Fibroblast of lung (primary cell): ENCODE data around the gene CC2D1A. TPM values are rescaled to one million over a fixed set of nuclear protein-coding genes. Genes with fewer than 3 reads are reported as not detected.
A peak's percentile ranks its signal among the peaks of the same experiment; 100 is the strongest.

Source experiments
- DNase-seq, 2 donors: peaks; one replicate each; pipeline versions ENCODE4 v3.0.0 to v3.0.0-alpha.2; 2010; ENCODE audit warnings: low read depth in 2 of 2
- H2AFZ ChIP-seq: 2 replicates; pipeline ENCODE4 v1.5.1; 2012; ENCODE audit warnings: low read length, control low read depth, inconsistent platforms
- H3K27ac ChIP-seq: 2 replicates; pipeline ENCODE4 v1.5.1; 2011; ENCODE audit warnings: low read length, control low read depth; ENCODE audit not compliant: insufficient read depth
- H3K27me3 ChIP-seq: 2 replicates; pipeline ENCODE4 v1.5.1; 2011; ENCODE audit warnings: mild to moderate bottlenecking, low read length; ENCODE audit not compliant: control insufficient read depth, insufficient read depth
- H3K36me3 ChIP-seq: 2 replicates; pipeline ENCODE4 v1.5.1; 2011; ENCODE audit warnings: low read length; ENCODE audit not compliant: control insufficient read depth, insufficient read depth
- H3K4me1 ChIP-seq: 2 replicates; pipeline ENCODE4 v1.5.1; 2011; ENCODE audit warnings: low read length; ENCODE audit not compliant: control insufficient read depth, insufficient read depth; ENCODE audit errors: extremely low read depth
- H3K4me2 ChIP-seq: 2 replicates; pipeline ENCODE4 v1.5.1; 2011; ENCODE audit warnings: low read length, control low read depth; ENCODE audit not compliant: insufficient read depth; ENCODE audit errors: extremely low read depth
- H3K4me3 ChIP-seq, 4 experiments: fragments of 200-600 bp in 1 of 4; sonication (generic) in 1 of 4; replicated peaks in 1 of 4; 2 replicates each; pipeline ENCODE4 v1.5.1; 2011 to 2016; ENCODE audit warnings: low read length in 4 of 4, low read depth in 3 of 4, mild to moderate bottlenecking in 3 of 4, control low read depth in 2 of 4, inconsistent platforms in 1 of 4, mixed read lengths in 1 of 4; ENCODE audit not compliant: insufficient read depth in 1 of 4; ENCODE audit errors: control extremely low read depth in 1 of 4
- H3K79me2 ChIP-seq: 2 replicates; pipeline ENCODE4 v1.5.1; 2012; ENCODE audit warnings: mild to moderate bottlenecking, low read length, inconsistent platforms; ENCODE audit not compliant: control insufficient read depth, insufficient read depth
- H3K9ac ChIP-seq: 2 replicates; pipeline ENCODE4 v1.5.1; 2011; ENCODE audit warnings: mild to moderate bottlenecking, low read length, control low read depth; ENCODE audit not compliant: insufficient read depth
- H3K9me3 ChIP-seq: 2 replicates; pipeline ENCODE4 v1.5.1; 2012; ENCODE audit warnings: low read depth, low read length; ENCODE audit not compliant: control insufficient read depth, insufficient read depth
- H4K20me1 ChIP-seq: 2 replicates; pipeline ENCODE4 v1.5.1; 2011; ENCODE audit warnings: low read length; ENCODE audit not compliant: control insufficient read depth, insufficient read depth; ENCODE audit errors: extremely low read depth
- CTCF ChIP-seq, 2 donors: IDR thresholded peaks in 1 of 2; conservative IDR thresholded peaks in 1 of 2; 1 replicate in 1 of 2; 2 replicates in 1 of 2; pipeline ENCODE4 v1.5.1; 2011 to 2012; ENCODE audit warnings: low read length in 2 of 2, control low read depth in 1 of 2, inconsistent platforms in 1 of 2, low read depth in 1 of 2, mild to moderate bottlenecking in 1 of 2
- EZH2 ChIP-seq: IDR thresholded peaks from 2 replicates; pipeline ENCODE4 v1.5.1; 2012; ENCODE audit warnings: low read length, control low read depth, mild to moderate bottlenecking; ENCODE audit errors: missing control alignments
- polyA plus RNA-seq, 2 donors: library from polyadenylated mRNA; depleted of rRNA in 1 of 2; stranded (reverse) in 1 of 2; unstranded in 1 of 2; fragments of >200 nt; gene quantifications; 2 replicates each; pipeline ENCODE4 v1.2.1, GENCODE V29; 2011 to 2012; ENCODE audit warnings: missing spikeins in 1 of 2
- total RNA-seq: library from RNA; depleted of rRNA; stranded (reverse); fragments of >200 nt; gene quantifications from 2 replicates; pipeline ENCODE4 v1.2.1, GENCODE V29; 2014

Gene CC2D1A
- total and polyA plus RNA-seq, 2 donors (not counting 1 experiment from before 2014, with no cell fraction given), result 7.0 to 10.6 TPM

DNA sequence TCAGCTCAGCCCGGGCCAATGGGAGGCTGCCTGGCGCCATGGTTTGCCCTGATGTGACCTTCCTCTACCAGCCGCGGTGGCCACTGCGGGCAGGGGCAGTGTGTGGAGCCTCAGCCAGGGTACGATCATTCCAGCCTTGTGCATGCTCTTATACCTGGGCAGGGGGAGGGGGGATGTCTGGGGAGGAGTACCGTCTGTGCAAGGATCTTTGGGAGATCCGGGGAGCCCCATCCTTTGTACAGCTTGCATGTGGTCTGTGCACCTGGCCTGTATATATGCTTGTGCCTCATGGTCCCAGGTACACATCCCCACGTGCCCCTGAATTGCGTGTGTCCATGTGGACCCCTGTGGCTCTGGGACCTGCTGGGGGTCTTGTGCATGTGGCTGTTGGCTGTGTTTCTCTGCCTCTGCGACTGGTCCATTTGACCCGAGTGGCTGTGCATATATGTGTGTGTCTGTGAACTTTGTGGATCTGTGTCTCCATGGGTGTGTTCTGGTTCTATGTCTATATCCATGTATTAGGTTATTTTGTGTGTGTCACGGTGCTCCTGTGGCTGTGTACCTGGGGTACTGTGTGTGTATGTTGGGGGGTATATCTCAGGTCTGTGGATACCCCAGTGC lies 41.8 kb upstream of the CC2D1A start:
- Histone ChIP-seq H2AFZ (no peak overlapping the region), H4K20me1 (no peaks in the 10 kb centered on the region), H3K4me2 (no peak overlapping the region), H3K4me3 (no peak overlapping the region), H3K4me1 (peaks cover 10% of the 10 kb centered on the region), H3K27ac (no peak overlapping the region), H3K9me3 (no peaks in the 10 kb centered on the region), H3K36me3 (no peaks in the 10 kb centered on the region), H3K27me3 (no peaks in the 10 kb centered on the region), H3K79me2 (no peaks in the 10 kb centered on the region), H3K9ac (no peak overlapping the region)
- peak; percentile 71 for TF ChIP-seq EZH2
- TF ChIP-seq CTCF (conservative IDR thresholded peaks at IDR 0.05 in 1 of 2, IDR thresholded peaks at IDR 0.05 in 1 of 2; ENCODE audit: low read depth in 1 of 2, low read length in 2 of 2), result no peak
- no peak for DNase-seq

- no peak overlapping the region for H2AFZ ChIP-seq
- no peak for TF ChIP-seq CTCF (conservative IDR thresholded peaks at IDR 0.05 in 1 of 2, IDR thresholded peaks at IDR 0.05 in 1 of 2; ENCODE audit: low read depth in 1 of 2, low read length in 2 of 2)
- TF ChIP-seq EZH2, result no peak
- peaks cover 10% of the 10 kb centered on the region for H3K4me1 ChIP-seq
- no peaks in the 10 kb centered on the region for H3K27me3 ChIP-seq
- no peaks in the 10 kb centered on the region for H3K9me3 ChIP-seq
- DNase-seq, result no peak
- peak overlapping the region in 2 of 4 experiments; percentile 38 to 66 for H3K4me3 ChIP-seq
- no peaks in the 10 kb centered on the region for H3K36me3 ChIP-seq
- H3K27ac ChIP-seq, result no peak overlapping the region
- no peak overlapping the region for H3K9ac ChIP-seq
- H4K20me1 ChIP-seq, result no peaks in the 10 kb centered on the region
- H3K4me2 ChIP-seq, result peak overlapping the region; percentile 64
- no peaks in the 10 kb centered on the region for H3K79me2 ChIP-seq
These were observed 41.1 kb upstream of the CC2D1A start for GRCh38 chr19:13864667-13865570.
